ENCODE measurements around the gene PPP1R13L. TPM values are rescaled to one million over a fixed set of nuclear protein-coding genes. Genes with fewer than 3 reads are reported as not detected.
A peak's percentile ranks its signal among the peaks of the same experiment; 100 is the strongest.

Gene PPP1R13L
- total and polyA plus RNA-seq, 2 of the 8 experiments (the other 6 are each of a cell fraction or from before 2014, with no cell fraction given), result 9.1 to 15.3 TPM

GRCh38 chr19:45442778-45443461 is 38.1 kb upstream of the PPP1R13L start:
- Histone ChIP-seq H3K56ac (replicated peaks; ENCODE audit: insufficient read length, low read depth, low read length) (no peak overlapping the region), H3K4ac (replicated peaks; ENCODE audit: insufficient read length, low read depth, low read length) (no peak overlapping the region), H2BK20ac (ENCODE audit: low read length) (peak overlapping the region; percentile 87; the same call in 1 of the 2 replicates), H4K20me1 (replicated peaks in 1 of 2; ENCODE audit: control insufficient read depth in 1 of 2, insufficient read depth in 2 of 2, low read length in 2 of 2) (no peaks in the 10 kb centered on the region), H2AFZ (ENCODE audit: low read length) (peak overlapping the region; percentile 30; the same call in 1 of the 2 replicates), H3K18ac (ENCODE audit: extremely low read depth, low read length) (0 out of 2 replicates have a peak overlapping the region, but pooled peaks have one; percentile 42), H2BK12ac (ENCODE audit: low read depth, low read length) (peak overlapping the region; percentile 51; the same call in 1 of the 2 replicates), H3K27ac (ENCODE audit: low read depth, low read length) (no peak overlapping the region), H2BK120ac (replicated peaks; ENCODE audit: low read depth, low read length) (no peak overlapping the region), H2BK15ac (ENCODE audit: low read length) (peak overlapping the region; percentile 12), H2BK5ac (ENCODE audit: low read depth, low read length) (no peak overlapping the region), H3K36me3 (ENCODE audit: control insufficient read depth in 2 of 4, insufficient read depth in 4 of 4, low read length in 3 of 4) (no peaks in the 10 kb centered on the region), H2AK5ac (ENCODE audit: low read depth, low read length) (0 out of 2 replicates have a peak overlapping the region, but pooled peaks have one; percentile 11), H4K91ac (replicated peaks; ENCODE audit: insufficient read length, low read length) (no peak overlapping the region), H4K8ac (ENCODE audit: extremely low read depth, insufficient read depth, low read length) (no peak overlapping the region), H3K27me3 (replicated peaks in 1 of 4; ENCODE audit: control insufficient read depth in 3 of 4, extremely low read depth in 1 of 4, insufficient read depth in 3 of 4, low read length in 3 of 4) (peaks cover 0 to 5% (median 2%) of the 10 kb centered on the region in 4 experiments; a peak in 3 of 7 replicates), H3K23ac (ENCODE audit: insufficient read length) (no peak overlapping the region), H3K79me2 (ENCODE audit: control insufficient read depth in 1 of 2, insufficient read depth in 2 of 2, low read length in 2 of 2) (no peaks in the 10 kb centered on the region), H3K9ac (replicated peaks in 1 of 4; ENCODE audit: extremely low read depth in 1 of 4, low read depth in 3 of 4, low read length in 3 of 4) (peak overlapping the region in 3 of 4 experiments; percentile 13 to 43 (median 21); a peak in 3 of 7 replicates), H3K79me1 (ENCODE audit: low read depth, low read length) (no peaks in the 10 kb centered on the region), H3K9me3 (ENCODE audit: insufficient read depth in 2 of 2, low read depth in 1 of 2, low read length in 1 of 2) (no peaks in the 10 kb centered on the region), H4K5ac (ENCODE audit: insufficient read length, low read depth, low read length) (no peak overlapping the region), H3K4me2 (ENCODE audit: insufficient read depth in 1 of 2, low read depth in 2 of 2, low read length in 2 of 2) (peak overlapping the region; percentile 77 to 97), H3K4me1 (replicated peaks in 1 of 4; ENCODE audit: control insufficient read depth in 3 of 4, insufficient read depth in 4 of 4, low read length in 3 of 4) (peaks cover 6 to 17% (median 11%) of the 10 kb centered on the region in 4 experiments), H3K23me2 (ENCODE audit: low read depth, low read length) (peaks cover 12% of the 10 kb centered on the region), H3K14ac (ENCODE audit: insufficient read length) (no peak overlapping the region), H3K4me3 (ENCODE audit: extremely low read depth in 1 of 4, insufficient read depth in 2 of 4, low read depth in 3 of 4, low read length in 4 of 4) (peak overlapping the region; percentile 38 to 84 (median 71))
- FAIRE-seq (no peak), DNase-seq (ENCODE audit: low read depth in 1 of 2, low spot score in 2 of 2) (peak in 1 of 2 experiments; percentile 74)
- 28% methylated on average over 15 of the region's 15 CpGs; no CpG with 5 or more reads in 1 of the 2 experiments for WGBS, 2 experiments (ENCODE audit: extremely low coverage in 1 of 2, insufficient coverage in 1 of 2, insufficient read length in 1 of 2, insufficient replicate concordance in 2 of 2, low coverage in 1 of 2, low lambda C conversion rate in 2 of 2, missing lambda C conversion rate in 1 of 2)
- CTCF ChIA-PET (ENCODE audit: partially characterized antibody), result interaction anchor here (0.6 to 21.2 kb wide), 2 partner anchors 14 to 32 kb away, joined by 3 to 760 read pairs; partner anchors contain the start of gene FOSB
- POLR2A ChIA-PET (ENCODE audit: partially characterized antibody), result interaction anchor here (1.2 to 1.3 kb wide), 2 partner anchors 25 to 26 kb away, joined by 3 read pairs; partner anchors contain the start of gene FOSB
- peak in 1 of 2 experiments; percentile 12; a peak in 1 of 4 replicates for TF ChIP-seq HDAC2 (IDR thresholded peaks at IDR 0.05; ENCODE audit: borderline replicate concordance in 1 of 2, low read depth in 2 of 2, low read length in 2 of 2)
- TF ChIP-seq CTBP2 (IDR thresholded peaks at IDR 0.05; ENCODE audit: borderline replicate concordance, insufficient read depth, insufficient read length, low read length), result peak; percentile 58
